Lung (tissue), 12 donors: ENCODE results near the gene CCN5. TPM values are rescaled to one million over a fixed set of nuclear protein-coding genes. Genes with fewer than 3 reads are reported as not detected.

Experiments
- ATAC-seq: fragments of 200-7000 bp; cut with Tn5 transposase; one replicate; pipeline ENCODE4 v1.9.1; 2020; ENCODE audit warnings: moderate number of reproducible peaks; ENCODE audit not compliant: insufficient read depth, low FRiP score
- DNase-seq, 3 donors: peaks; one replicate each; pipeline ENCODE4 v3.0.0-alpha.2; 2013 to 2017
- H3K27ac ChIP-seq, 2 donors: one replicate each; pipeline ENCODE4 v1.5.1; 2013; ENCODE audit warnings: mild to moderate bottlenecking in 2 of 2, moderate library complexity in 2 of 2, control low read depth in 1 of 2, inconsistent platforms in 1 of 2, low read depth in 1 of 2, low read length in 1 of 2
- H3K27me3 ChIP-seq, 3 donors: one replicate each; pipeline ENCODE4 v1.5.1; 2013; ENCODE audit warnings: low read length in 2 of 3; ENCODE audit not compliant: control insufficient read depth in 3 of 3, insufficient read depth in 3 of 3
- H3K36me3 ChIP-seq, 4 donors: one replicate each; pipeline ENCODE4 v1.5.1; 2013; ENCODE audit warnings: low read length in 4 of 4, mild to moderate bottlenecking in 1 of 4, moderate library complexity in 1 of 4; ENCODE audit not compliant: control insufficient read depth in 4 of 4, insufficient read depth in 4 of 4
- H3K4me1 ChIP-seq, 5 donors: one replicate each; pipeline ENCODE4 v1.5.1; 2013; ENCODE audit warnings: low read length in 5 of 5, mild to moderate bottlenecking in 2 of 5, moderate library complexity in 1 of 5; ENCODE audit not compliant: control insufficient read depth in 5 of 5, insufficient read depth in 5 of 5
- H3K4me3 ChIP-seq: one replicate; pipeline ENCODE4 v1.5.1; 2013; ENCODE audit warnings: mild to moderate bottlenecking, control low read depth, moderate library complexity
- H3K9ac ChIP-seq, 2 donors: one replicate each; pipeline ENCODE4 v1.5.1; 2013; ENCODE audit warnings: low read length in 2 of 2, control low read depth in 1 of 2; ENCODE audit not compliant: insufficient read depth in 1 of 2
- H3K9me3 ChIP-seq, 4 donors: one replicate each; pipeline ENCODE4 v1.5.1; 2013; ENCODE audit warnings: low read length in 3 of 4, mild to moderate bottlenecking in 1 of 4, moderate library complexity in 1 of 4; ENCODE audit not compliant: control insufficient read depth in 4 of 4, insufficient read depth in 3 of 4
- CTCF ChIP-seq: IDR thresholded peaks from 2 replicates; pipeline ENCODE4 v1.5.1; 2012; ENCODE audit warnings: mild to moderate bottlenecking; ENCODE audit errors: control extremely low read depth, extremely low read depth
- WGBS, 2 donors: extraction: QIAGEN DNeasy Blood & Tissue Kit; methylation state at CpG; one replicate each; pipeline ENCODE4 v1.1.7; 2013; 5-methylcytosine and 5-hydroxymethylcytosine counted together
- polyA plus RNA-seq, 2 donors: library from polyadenylated mRNA; stranded (reverse); fragments of 200-250 nt; gene quantifications; one replicate each; pipeline ENCODE4 v1.2.1, GENCODE V29; 2013
- total RNA-seq, 2 donors: library from RNA; depleted of rRNA in 1 of 2; stranded (reverse); fragments of >200 nt in 1 of 2; gene quantifications; one replicate each; pipeline ENCODE4 v1.2.1, GENCODE V29; 2014 to 2021
- donor health status: control.
- donor health status: control.
- donor health status: Bipolar disorder and iron deficiency.
- donor health status: healthy.
- donor health status: DM: yes; HTN: yes; CAD: no.

Gene CCN5
- total and polyA plus RNA-seq, 4 donors, result 0.23 to 92.1 (median 34.4) TPM

- DNase-seq, result no peak
- no peaks in the 10 kb centered on the region for H3K36me3 ChIP-seq
- WGBS, 2 donors, result 80 to 88% methylated on average over 10 of the region's 10 CpGs
- no peak overlapping the region for H3K4me3 ChIP-seq
- H3K27me3 ChIP-seq, result no peaks in the 10 kb centered on the region
- no peak overlapping the region for H3K9ac ChIP-seq
- H3K9me3 ChIP-seq, result no peaks in the 10 kb centered on the region
- no peak for ATAC-seq
- TF ChIP-seq CTCF, result no peak
- peaks cover 0 to 34% (median 11%) of the 10 kb centered on the region in 5 donors for H3K4me1 ChIP-seq
- no peak overlapping the region for H3K27ac ChIP-seq
These were observed 2.8 kb downstream of the CCN5 start for GRCh38 chr20:44717986-44718385.

GRCh38 chr20:44719841-44720240 is 4.7 kb downstream of the CCN5 start:
- no peaks in the 10 kb centered on the region for H3K9me3 ChIP-seq
- no peak overlapping the region for H3K9ac ChIP-seq
- peaks cover 0 to 24% (median 4%) of the 10 kb centered on the region in 5 donors for H3K4me1 ChIP-seq
- WGBS, 2 donors, result 93 to 95% methylated on average over 19 of the region's 19 CpGs
- H3K27me3 ChIP-seq, result peaks cover 0 to 4% (median 0%) of the 10 kb centered on the region in 3 donors
- DNase-seq (no peak), ATAC-seq (no peak)
- peaks cover 0 to 2% (median 0%) of the 10 kb centered on the region in 4 donors for H3K36me3 ChIP-seq
- TF ChIP-seq CTCF, result no peak
- H3K4me3 ChIP-seq, result no peak overlapping the region
- peak overlapping the region; percentile 24 to 66 for H3K27ac ChIP-seq

GRCh38 chr20:44720621-44720996 is 5.4 kb downstream of the CCN5 start:
- TF ChIP-seq CTCF, result no peak

More at GRCh38 chr20:44720621-44720996, 5.4 kb downstream of the CCN5 start:
- Histone ChIP-seq H3K4me1 (peaks cover 0 to 16% (median 4%) of the 10 kb centered on the region in 5 donors), H3K9ac (no peak overlapping the region), H3K9me3 (no peaks in the 10 kb centered on the region), H3K36me3 (peaks cover 0 to 3% (median 0%) of the 10 kb centered on the region in 4 donors), H3K4me3 (no peak overlapping the region), H3K27ac (peak overlapping the region; percentile 24 to 71), H3K27me3 (peaks cover 0 to 4% (median 0%) of the 10 kb centered on the region in 3 donors)
- ATAC-seq (no peak), DNase-seq (no peak)
- 58 to 79% methylated on average over 7 of the region's 7 CpGs for WGBS, 2 donors
